Osteoblast (primary cell): ENCODE results near the gene WNT7B. TPM values are rescaled to one million over a fixed set of nuclear protein-coding genes. Genes with fewer than 3 reads are reported as not detected.

Experiments used
- DNase-seq: peaks from one replicate; pipeline ENCODE4 v3.0.0; 2011; ENCODE audit warnings: low spot score, mixed read lengths; ENCODE audit not compliant: insufficient read length; ENCODE audit errors: missing footprints
- H2AFZ ChIP-seq: 2 replicates; pipeline ENCODE4 v1.6.0; 2011; ENCODE audit warnings: mild to moderate bottlenecking, low read length
- H3K27ac ChIP-seq: 2 replicates; pipeline ENCODE4 v1.5.1; 2011; ENCODE audit warnings: mild to moderate bottlenecking, low read depth, low read length, moderate library complexity
- H3K27me3 ChIP-seq: 2 replicates; pipeline ENCODE4 v1.6.0; 2012; ENCODE audit warnings: mild to moderate bottlenecking, control low read depth, inconsistent platforms, low read length, moderate library complexity; ENCODE audit not compliant: insufficient read depth
- H3K36me3 ChIP-seq: 2 replicates; pipeline ENCODE4 v1.5.1; 2011; ENCODE audit warnings: mild to moderate bottlenecking, low read length, control low read depth, moderate library complexity; ENCODE audit not compliant: insufficient read depth
- H3K4me1 ChIP-seq: 2 replicates; pipeline ENCODE4 v1.5.1; 2011; ENCODE audit warnings: mild to moderate bottlenecking, low read length, control low read depth, moderate library complexity; ENCODE audit not compliant: insufficient read depth
- H3K4me2 ChIP-seq: 2 replicates; pipeline ENCODE4 v1.6.0; 2011; ENCODE audit warnings: mild to moderate bottlenecking, low read length; ENCODE audit not compliant: insufficient read depth
- H3K4me3 ChIP-seq: fragments of 200-600 bp; sonication (generic); 3 replicates; pipeline ENCODE4 v1.5.1; 2012; ENCODE audit warnings: mild to moderate bottlenecking, low read length, inconsistent platforms; ENCODE audit not compliant: insufficient read depth
- H3K79me2 ChIP-seq: 2 replicates; pipeline ENCODE4 v1.6.0; 2012; ENCODE audit warnings: mild to moderate bottlenecking, low read length, control low read depth, inconsistent platforms; ENCODE audit not compliant: insufficient read depth
- H3K9me3 ChIP-seq: 2 replicates; pipeline ENCODE4 v1.5.1; 2011; ENCODE audit warnings: low read depth, low read length, control low read depth
- H4K20me1 ChIP-seq: 2 replicates; pipeline ENCODE4 v1.6.0; 2012; ENCODE audit warnings: mild to moderate bottlenecking, low read length, control low read depth; ENCODE audit not compliant: insufficient read depth
- CTCF ChIP-seq: IDR thresholded peaks from 2 replicates; pipeline ENCODE4 v1.5.1; 2011; ENCODE audit warnings: mild to moderate bottlenecking, low read depth, low read length, moderate library complexity; ENCODE audit errors: extremely low read depth
- total RNA-seq: library from RNA; depleted of rRNA; stranded (reverse); fragments of >200 nt; gene quantifications from 2 replicates; pipeline ENCODE4 v1.2.3, GENCODE V29; 2012

The WNT7B gene
- total RNA-seq, 1 donor = not detected

DNA sequence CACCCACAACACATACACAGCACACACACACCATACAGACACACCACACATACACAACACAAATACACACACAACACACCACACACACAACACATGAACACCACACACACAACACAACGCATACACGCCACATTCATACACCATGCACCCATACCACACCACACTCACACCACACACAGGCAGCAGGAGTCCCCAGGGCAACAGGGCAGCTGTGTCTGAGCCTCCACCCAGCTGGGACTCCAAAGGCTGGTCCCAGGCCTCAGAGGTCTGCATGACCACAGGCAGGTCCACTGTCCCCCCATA lies 3.3 kb upstream of the WNT7B start:
- Histone ChIP-seq H3K9me3 (peaks cover 2% of the 10 kb centered on the region), H3K4me2 (no peak overlapping the region), H3K27ac (no peak overlapping the region), H3K36me3 (no peaks in the 10 kb centered on the region), H3K79me2 (no peaks in the 10 kb centered on the region), H3K27me3 (peaks cover 23% of the 10 kb centered on the region), H3K4me1 (no peaks in the 10 kb centered on the region), H4K20me1 (peaks cover 4% of the 10 kb centered on the region), H2AFZ (no peak overlapping the region), H3K4me3 (no peak overlapping the region)
- DNase-seq = peak; percentile 62
- TF ChIP-seq CTCF = no peak

GRCh38 chr22:45978275-45978713 lies 1.3 kb upstream of the WNT7B start:
- Histone ChIP-seq H3K27me3 (peaks cover 42% of the 10 kb centered on the region), H3K4me1 (no peaks in the 10 kb centered on the region), H3K4me2 (peak overlapping the region; percentile 89), H2AFZ (no peak overlapping the region), H3K4me3 (peak overlapping the region; percentile 74), H4K20me1 (peaks cover 14% of the 10 kb centered on the region), H3K36me3 (no peaks in the 10 kb centered on the region), H3K9me3 (no peaks in the 10 kb centered on the region), H3K27ac (no peak overlapping the region), H3K79me2 (no peaks in the 10 kb centered on the region)
- DNase-seq = no peak
- no peak for TF ChIP-seq CTCF

GRCh38 chr22:45977551-45978274 lies 751 bp upstream of the WNT7B start:
- no peak overlapping the region for H3K27ac ChIP-seq
- peak overlapping the region; percentile 89 for H3K4me2 ChIP-seq
- DNase-seq = peak; percentile 90
- no peaks in the 10 kb centered on the region for H3K9me3 ChIP-seq
- TF ChIP-seq CTCF = no peak
- H3K27me3 ChIP-seq = peaks cover 47% of the 10 kb centered on the region
- H3K79me2 ChIP-seq = no peaks in the 10 kb centered on the region
- no peak overlapping the region for H3K4me3 ChIP-seq
- no peaks in the 10 kb centered on the region for H3K36me3 ChIP-seq
- no peak overlapping the region for H2AFZ ChIP-seq
- no peaks in the 10 kb centered on the region for H3K4me1 ChIP-seq
- H4K20me1 ChIP-seq = peaks cover 16% of the 10 kb centered on the region

DNA sequence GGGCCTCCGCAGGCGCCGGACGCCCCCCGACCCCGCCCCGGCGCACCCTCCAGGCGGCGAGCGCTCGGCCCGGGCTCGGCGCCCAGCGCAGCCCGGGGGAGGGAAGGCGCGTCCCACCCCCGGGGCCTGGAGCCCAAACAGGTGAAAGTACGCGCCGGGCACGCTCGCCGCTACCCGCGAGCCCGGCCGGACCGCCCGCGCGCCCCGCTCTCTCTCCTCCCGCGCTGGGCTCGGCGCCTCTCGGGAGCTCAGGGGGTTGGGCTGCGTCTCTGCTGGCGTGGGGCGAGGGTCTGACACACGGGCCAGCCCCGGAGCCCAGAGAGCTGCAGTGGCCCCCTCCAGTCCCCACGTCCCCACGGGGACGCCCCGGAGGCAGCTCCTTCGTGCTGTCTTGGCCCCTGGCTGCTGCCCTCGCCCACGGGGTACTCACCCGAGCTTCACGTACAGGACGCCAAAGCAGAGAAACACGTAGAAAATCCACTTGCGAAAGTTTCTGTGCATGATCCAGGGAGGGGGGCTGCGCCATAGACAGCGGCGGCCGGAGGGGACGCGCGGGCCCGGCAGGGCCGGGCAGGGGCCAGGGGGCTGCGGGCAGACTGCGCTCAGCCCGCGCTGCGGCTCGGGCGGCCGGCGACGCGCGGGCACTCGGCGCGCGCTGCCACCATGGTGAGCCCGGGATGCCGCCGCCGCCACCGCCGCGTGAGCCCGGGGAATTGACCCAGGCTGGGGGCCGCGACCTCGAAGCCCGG lies 534 bp downstream of the WNT7B start:
- Histone ChIP-seq H3K4me1 (peaks cover 2% of the 10 kb centered on the region), H3K4me2 (peak overlapping the region; percentile 58), H3K4me3 (peak overlapping the region; percentile 37), H3K36me3 (no peaks in the 10 kb centered on the region), H3K27me3 (peaks cover 58% of the 10 kb centered on the region), H3K79me2 (no peaks in the 10 kb centered on the region), H3K9me3 (no peaks in the 10 kb centered on the region), H2AFZ (no peak overlapping the region), H4K20me1 (peaks cover 16% of the 10 kb centered on the region), H3K27ac (no peak overlapping the region)
- no peak for TF ChIP-seq CTCF
- DNase-seq = peak; percentile 79
